GM18520 (cell line): ENCODE measurements around the gene NKD1.

Source experiments
- ATAC-seq: cut with Tn5 transposase; IDR thresholded peaks from one replicate; pipeline ENCODE4 v1.9.1; 2021; ENCODE audit not compliant: unreplicated experiment

The NKD1 gene

GRCh38 chr16:50610331-50611262, 62.4 kb downstream of the NKD1 start:
- no peak for ATAC-seq

DNA sequence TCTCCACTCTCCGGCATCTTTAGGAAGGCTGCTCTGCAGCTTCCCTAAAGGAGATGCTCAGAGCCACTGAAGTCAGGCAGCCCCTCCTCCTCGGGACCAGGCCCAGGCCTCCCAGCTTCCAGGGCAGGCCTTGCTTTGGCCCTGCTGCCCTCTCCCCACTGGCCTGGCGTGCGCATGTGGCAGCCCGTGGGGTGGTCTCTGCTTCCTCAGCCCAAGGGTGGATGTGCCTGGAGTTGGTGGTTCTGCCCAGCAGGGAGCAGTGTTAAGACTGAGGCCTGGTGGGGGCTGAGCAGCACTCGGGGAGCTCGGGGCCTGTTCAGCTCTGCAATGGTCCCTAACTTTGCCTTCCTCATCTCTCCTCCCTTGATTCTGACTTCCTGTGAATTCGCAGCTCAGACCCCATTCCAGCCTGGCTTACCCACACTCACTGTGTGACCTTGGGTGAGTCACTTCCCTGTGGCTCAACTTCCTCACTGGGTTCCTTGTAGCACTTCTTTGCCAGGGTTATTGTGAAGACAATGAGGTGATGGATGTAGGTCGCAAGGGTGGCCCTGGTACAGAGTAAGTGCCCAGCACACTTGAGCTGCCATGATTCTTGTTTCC, 63.2 kb downstream of the NKD1 start:
- no peak for ATAC-seq

DNA sequence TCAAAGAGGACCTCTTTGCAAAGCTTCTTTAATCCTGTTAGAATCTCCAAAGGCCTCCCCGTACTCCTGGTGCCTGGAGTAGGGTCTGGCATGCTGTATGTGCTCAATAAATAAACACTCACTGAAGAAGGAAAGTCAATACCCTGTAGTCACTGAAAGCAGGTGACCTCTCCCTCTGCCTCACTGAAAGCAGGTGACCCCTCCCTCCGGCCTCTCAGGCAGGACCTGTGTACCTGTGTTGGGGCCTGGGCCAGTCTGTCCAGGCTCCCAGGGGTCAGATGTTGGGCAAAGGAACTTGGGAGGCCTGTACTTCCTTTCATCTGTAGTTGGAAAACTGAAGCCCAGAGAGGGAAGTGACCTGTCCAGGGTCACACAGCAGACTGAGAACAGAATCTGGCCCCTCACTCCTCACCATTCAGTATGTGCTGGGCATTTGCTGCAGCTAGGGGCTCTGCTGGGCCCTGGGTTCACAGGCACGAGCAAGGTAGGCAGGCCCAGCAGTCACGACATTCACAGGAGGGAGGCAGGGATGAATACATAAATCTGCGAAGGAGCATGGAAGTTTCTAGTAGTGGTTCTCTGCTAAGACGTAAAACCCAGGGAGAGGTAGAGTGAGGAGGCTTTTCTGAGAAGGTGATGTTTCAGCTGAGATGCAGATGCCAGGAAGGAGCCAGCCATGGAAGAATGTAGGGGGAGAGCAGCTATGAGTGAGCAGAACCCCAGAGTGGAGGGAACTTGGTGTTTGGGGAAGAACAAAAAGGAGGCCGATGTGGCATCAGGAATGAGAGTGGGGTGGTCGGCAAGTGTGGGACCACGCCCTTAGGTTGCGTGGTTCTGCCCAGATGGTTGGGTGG, 64.0 kb downstream of the NKD1 start:
- no peak for ATAC-seq

GRCh38 chr16:50612849-50613198, 64.6 kb downstream of the NKD1 start:
- no peak for ATAC-seq

GRCh38 chr16:50613281-50613963, 65.2 kb downstream of the NKD1 start:
- ATAC-seq: no peak

- ATAC-seq: no peak
These were observed 65.8 kb downstream of the NKD1 start for GRCh38 chr16:50613964-50614474.

DNA sequence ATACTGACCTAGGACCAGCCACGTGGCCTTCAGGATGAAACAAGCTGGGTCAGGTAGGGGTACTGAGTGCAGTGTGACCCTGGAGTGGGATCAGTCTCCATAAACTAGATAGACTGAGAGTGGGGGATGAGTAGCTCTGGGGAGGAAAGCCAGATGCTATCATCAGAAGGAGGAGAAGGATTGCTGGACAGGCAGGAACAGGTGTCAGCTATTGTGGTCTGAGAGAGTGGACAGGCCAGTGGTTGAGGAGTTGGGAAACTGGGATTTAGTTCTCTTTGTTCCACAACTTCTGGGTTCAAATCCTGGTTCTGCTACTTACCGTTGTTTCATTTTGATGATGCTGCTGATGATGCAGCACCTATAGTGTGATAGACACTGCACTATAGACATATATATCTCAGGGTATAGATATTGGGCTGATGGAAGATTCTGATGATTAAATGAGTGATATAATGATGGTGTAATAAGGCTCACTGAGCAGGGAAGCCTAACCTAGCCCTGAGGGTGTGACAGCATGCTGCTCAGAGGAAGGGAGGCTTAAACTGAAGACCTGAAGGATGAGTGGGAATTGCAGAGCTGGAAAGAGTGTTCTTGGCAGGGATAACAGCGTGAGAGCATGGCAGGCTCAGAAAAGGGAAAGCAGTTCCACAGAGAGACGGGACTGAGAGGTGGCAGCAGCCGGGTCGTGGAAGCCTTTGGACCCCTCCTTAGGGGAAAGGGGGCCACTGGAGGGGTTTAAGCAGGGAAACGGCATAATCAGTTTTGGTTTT, 66.9 kb downstream of the NKD1 start:
- no peak for ATAC-seq

DNA sequence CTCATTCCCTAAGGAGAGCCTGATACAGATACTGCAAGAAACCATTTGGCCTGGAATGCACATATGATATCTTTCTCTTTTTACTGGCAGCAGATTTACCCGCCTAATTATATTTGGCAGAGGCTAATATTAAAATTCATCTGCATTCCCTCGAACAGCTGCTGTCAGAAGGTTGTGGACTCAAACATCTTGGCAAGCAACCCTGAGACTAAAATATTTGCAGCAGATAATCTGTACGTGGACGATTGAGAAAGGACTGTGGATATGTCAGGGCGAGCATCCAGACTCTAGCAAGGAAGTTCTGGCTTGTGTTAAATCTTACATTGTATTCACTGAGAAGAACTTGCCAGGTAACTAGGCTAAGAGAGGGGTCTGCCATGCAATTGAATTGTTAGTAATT, 67.7 kb downstream of the NKD1 start:
- no peak for ATAC-seq

GRCh38 chr16:50616386-50616785, 68.2 kb downstream of the NKD1 start:
- no peak for ATAC-seq

GRCh38 chr16:50616883-50617645, 68.9 kb downstream of the NKD1 start:
- ATAC-seq: no peak

DNA sequence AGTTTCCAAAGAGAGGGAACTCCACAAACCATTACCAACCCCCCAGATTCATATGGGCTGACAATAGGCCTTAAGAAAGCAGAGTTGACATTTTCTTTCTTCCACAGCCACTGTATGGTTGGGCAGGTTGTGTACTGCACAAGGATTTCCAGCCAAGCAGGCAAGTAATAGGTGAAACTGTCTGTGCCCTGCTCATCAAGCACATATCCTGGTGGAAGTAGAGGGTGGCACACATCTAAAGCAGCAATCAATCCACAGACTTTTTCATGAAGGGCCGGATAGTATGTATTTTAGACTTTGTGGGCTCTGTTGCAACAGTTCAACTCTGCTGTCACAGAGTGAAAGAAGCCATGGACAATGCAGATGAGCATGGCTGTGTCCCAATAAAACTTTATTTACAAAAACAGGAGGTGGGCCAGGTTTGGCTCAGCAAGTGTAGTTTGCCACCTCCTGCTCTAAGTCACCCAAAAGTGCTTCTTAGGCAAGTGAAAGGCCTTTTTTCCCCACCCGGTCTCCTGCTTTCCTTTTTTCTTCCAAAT, 69.5 kb downstream of the NKD1 start:
- no peak for ATAC-seq

DNA sequence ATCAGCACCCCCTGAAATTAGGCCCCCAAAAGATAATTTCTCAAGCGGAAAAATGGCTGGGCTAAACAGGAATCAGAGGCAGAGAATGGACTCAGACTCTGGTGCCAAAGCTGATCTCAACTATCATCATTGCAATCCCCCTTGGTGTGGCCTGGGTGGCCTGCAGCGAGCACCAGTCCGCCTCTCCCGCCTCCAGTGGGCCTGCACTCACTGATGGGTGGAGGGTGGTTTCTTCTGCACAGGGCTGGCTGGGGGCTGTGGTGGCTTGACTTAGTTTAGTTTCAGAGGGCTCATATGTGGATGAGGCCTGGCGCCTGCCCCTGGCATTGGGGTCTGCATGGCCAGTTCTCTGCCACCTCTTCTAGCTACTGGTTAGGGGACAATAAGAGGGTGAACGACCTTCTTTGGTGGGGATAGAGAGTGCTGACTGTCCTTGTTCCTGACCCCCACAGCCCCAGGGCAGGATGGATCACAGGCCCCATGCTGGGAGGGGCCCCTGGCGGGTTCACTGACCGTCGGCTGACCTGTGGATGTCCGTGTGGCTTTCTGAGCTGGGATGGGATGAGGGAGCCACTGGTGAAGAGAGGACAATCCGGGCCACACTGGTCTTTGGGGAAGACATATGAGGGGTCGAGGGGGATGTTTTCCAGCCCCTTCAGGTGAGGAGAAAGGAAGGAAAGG, 70.2 kb downstream of the NKD1 start:
- no peak for ATAC-seq

DNA sequence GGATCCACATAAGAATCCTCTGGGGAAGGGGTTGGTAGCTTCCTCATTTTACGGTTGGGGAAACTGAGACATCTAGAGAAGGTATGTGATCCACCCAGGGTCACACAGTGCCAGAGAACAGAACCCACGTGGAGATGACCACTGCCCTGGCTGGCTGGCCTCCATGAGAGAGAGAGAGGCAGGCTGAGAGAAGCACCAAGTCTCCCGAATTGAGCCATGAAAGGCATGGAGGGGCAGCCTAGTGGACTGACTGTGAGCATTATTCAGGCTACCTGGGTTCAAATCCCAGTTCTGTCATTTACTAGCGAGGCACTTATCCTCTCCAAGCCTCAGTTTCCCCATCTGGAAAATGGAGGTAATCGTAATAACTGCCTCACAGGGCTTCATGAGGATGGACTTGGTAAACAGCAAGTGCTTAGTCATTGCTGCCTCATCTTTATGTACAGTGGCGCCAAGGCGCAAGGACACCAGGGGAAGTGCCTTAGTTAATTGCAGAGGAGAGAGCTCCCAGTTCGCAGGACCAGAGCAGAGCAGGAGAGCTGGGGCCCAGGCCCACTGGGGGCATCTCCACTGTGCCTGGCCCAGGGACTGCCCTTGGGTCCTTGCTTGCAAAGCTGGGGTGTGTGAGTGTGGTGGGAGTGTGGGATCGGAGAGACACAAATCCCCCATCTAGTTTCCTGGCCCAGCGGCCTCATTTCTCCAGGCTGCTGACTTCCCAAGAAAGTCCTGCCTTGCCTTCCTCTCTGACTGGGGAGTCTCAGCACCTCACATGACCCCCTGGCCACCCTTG, 71.7 kb downstream of the NKD1 start:
- ATAC-seq: no peak

DNA sequence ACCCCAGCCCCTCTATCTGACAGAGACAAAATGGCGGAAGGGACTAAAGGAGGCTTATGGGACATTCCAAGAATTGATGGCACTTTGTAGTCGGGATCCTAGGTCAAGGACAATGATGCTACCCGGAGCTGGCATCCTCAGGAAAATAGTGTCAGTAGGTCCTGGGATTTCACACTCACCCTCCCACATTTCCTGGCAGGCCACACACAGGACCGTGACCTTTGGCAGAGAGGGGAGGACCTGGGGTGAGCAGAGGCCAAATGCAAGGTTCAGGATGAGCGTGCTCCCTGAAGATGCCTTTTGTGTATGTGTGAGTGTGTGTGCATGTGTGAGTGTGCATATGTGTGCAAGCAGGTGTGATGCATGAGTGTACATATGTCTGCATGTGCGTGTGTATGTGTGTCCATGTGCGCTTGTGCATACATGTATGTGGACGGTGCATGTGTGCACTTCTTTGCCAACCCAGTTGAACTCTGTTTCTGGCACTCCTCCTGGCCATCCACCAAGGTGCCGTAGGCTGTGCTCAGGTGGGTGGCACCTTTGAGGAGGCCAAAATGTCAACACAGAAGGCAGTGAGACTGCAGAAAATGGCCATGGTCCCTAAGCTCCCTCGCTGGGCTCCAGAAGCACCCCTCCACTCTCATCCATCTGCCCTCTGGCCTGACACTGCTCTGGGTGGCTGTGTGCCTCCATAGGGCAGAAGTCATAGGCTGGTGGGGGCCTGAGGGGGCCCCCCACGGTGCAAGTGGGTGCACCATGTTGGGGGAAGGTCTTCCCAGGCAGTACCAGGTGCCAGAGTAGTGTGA, 72.7 kb downstream of the NKD1 start:
- no peak for ATAC-seq

DNA sequence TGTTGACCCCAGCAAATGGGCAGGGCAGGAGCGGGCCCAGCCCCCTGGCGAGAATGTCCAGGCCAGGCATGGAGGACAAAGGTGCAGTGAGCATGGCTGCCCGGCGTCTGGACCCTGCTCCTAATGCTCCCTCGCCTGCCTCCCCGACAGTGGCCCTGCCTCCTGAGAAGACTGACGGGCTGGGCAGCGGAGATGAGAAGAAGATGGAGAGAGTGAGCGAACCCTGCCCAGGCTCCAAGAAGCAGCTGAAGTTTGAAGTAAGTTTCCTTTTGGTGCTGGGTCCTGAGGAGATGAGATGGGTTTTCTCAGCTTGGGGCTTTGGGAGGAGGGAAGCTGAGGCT, 73.2 kb downstream of the NKD1 start:
- no peak for ATAC-seq

DNA sequence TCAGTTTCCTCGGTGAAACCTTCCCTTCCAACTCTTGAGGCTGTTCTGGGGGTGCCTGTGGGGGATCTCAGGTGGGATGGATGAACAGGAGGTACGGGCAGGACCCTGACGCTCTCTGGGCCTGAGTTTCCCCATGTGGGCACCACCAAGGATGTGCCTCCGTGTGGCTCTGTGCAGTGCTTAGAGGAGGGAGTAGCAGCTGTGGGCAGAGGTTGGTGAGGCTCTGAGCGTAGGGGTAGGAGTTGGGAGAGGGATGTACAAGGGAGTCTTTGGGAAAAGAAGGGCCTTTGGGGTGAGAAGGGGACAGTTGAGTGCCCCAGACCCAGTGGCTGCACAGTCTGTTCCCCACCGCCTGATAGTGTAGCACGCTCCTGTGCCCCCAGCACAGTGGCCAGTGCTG, 73.8 kb downstream of the NKD1 start:
- no peak for ATAC-seq
